GM19023 (cell line): ENCODE results near the gene ZNG1E.
"Not testable (repeated sequence)": the region's sequence is repeated elsewhere in the genome, so short reads cannot be mapped to it uniquely, and the experiment has no call there.

Experiments
- ATAC-seq: cut with Tn5 transposase; IDR thresholded peaks from one replicate; pipeline ENCODE4 v1.9.1; 2021; ENCODE audit warnings: mild to moderate bottlenecking, moderate library complexity; ENCODE audit not compliant: unreplicated experiment

ZNG1E gene

DNA sequence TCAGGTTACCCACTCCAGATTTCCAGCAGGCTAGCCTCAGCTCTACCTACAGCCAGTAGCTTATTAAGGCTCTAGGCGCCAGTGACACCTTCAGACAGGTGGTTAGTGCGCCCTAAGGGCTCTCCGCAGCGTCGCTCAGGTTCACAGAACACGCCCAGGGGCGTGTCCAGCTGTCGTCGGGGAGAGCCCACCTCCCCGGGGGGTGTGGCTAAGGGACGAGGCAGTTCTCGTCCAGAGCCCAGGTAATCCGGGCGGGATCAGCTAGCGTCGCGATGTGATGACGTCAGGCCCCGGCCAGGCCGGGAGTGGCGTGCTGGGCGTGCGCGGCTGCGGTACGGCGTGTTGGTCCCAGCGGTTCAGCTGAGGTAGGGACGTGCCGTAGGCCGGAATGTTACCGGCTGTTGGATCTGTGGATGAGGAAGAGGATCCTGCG lies at the start of gene ZNG1E:
ZNG1E (plus strand) TSS at position 340 of the 433 bp plus-strand sequence; CDS start at position 389, 49 bp downstream.
- ATAC-seq: not testable (repeated sequence)

DNA sequence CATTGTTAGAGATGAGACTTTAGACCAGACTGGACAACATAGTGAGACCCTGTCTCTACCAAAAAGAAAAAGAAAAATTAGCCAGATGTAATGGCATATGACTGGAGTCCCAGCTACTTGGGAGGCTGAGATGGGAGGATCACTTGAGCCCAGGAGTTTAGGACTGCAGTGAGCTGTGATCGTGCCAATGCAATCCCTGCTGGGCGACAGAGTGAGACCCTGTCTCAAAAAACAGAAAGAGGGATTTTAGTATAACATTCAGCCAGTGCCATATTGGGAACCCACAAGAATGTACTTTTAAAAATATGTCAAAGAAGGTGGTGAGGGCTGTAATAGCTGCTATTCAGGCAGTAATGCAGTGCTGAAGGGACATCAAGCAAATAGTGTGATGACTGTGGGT lies 2.1 kb upstream of the ZNG1E start:
- not testable (repeated sequence) for ATAC-seq

DNA sequence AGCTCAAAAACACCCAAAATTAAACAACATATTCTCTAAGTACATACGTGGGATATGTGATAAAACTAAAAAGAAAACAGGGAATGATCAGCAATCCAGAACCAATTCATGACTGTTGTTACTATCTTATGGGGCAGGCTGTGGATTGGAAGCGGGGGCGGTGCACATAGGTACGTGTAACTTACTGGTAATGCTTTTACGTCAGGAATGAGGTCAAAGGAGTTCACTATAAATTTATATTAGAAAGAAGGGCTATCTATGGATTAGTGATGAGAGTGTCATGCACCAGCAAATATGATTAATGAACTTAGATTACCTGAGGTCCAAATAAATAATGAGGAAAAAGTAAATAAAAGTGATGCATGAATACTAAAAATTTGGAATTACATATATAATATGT lies 710 bp upstream of the ZNG1E start:
- ATAC-seq: not testable (repeated sequence)

DNA sequence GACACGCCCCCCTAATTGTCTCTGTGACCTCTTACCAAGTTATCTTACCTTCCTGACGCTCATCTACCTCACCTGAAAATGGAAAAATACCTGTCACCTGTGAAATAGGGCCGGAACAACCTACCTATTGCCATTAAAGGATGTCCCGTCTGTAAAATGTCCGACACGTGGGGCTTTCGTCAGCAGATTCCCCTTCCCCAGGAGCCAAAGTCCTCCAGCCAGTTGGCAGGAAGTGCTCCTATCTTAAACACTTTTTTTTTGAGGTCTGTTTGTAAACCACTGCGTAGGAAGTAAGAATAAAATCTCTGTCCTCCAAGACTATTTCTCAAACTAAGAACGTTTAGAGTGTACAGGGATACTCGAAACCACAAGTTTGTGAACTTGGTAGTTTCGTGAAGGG lies 661 bp downstream of the ZNG1E start:
- not testable (repeated sequence) for ATAC-seq

DNA sequence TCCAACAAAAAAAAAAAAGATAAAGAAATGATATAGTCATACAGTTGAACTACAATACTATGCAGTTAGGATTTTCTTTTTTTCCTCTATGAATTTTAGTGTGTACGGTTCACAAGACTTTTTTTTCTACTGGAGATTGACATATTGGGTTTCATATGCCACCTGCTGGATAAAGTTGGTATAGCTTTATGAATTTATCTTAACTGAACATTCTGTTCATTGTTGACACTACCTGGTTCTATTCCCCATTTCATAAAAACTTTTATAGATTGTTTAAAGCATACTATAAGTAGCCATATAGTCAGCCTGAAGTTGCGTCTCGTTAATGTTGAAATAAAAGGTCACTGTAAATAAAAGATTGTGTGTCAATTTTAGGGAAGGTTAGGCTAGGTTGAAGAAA lies 2.8 kb downstream of the ZNG1E start:
- ATAC-seq: not testable (repeated sequence)

DNA sequence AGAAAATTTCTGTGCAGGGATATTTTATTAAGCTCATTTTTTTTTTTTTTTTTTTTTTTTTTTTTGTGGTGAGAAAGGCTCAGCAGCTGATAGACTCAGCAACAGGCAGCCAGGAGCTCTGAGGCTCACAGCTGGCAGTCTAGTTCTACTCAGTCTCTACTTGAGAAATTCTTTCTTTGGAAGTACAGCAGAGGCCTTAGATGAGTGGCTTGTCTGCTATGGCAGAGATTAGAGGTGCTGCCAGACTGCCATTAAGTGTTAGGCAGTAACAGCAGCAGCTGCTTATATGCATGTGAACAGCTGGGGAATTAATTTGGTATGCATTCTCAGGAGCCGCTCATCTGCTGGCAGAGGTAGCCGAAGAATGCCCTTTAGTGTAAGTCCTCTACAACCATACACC lies 27.8 kb downstream of the ZNG1E start:
- not testable (repeated sequence) for ATAC-seq

DNA sequence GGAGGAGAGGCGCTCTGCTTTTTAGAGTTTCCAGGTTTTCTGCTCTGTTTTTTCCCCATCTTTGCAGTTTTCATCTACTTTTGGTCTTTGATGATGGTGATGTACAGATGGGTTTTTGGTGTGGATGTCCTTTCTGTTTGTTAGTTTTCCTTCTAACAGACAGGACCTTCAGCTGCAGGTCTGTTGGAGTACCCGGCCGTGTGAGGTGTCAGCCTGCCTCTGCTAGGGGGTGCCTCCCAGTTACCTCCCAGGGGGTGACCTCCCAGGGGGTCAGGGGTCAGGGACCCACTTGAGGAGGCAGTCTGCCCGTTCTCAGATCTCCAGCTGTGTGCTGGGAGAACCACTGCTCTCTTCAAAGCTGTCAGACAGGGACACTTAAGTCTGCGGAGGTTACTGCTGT lies 38.7 kb downstream of the ZNG1E start:
- not testable (repeated sequence) for ATAC-seq

DNA sequence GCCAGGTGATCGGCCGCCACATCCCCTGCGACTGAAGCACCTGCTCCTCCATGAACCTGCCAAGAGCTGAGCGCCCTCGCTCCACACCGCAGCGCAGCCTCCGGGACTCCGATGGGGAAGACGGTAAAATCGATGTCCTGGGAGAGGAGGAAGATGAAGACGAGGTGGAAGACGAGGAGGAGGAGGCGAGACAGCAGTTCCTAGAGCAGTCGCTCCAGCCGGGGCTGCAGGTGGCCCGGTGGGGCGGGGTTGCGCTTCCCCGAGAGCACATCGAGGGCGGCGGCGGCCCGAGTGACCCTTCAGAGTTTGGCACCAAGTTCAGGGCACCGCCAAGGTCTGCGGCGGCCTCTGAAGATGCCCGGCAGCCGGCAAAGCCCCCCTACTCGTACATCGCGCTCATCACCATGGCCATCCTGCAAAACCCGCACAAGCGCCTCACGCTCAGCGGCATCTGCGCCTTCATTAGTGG lies 61.4 kb downstream of the ZNG1E start, which contains the start of gene FOXD4L4:
FOXD4L4 (plus strand) TSS at position 51 of the 469 bp plus-strand sequence; CDS start at position 51, 0 bp downstream.
- ATAC-seq: not testable (repeated sequence)

DNA sequence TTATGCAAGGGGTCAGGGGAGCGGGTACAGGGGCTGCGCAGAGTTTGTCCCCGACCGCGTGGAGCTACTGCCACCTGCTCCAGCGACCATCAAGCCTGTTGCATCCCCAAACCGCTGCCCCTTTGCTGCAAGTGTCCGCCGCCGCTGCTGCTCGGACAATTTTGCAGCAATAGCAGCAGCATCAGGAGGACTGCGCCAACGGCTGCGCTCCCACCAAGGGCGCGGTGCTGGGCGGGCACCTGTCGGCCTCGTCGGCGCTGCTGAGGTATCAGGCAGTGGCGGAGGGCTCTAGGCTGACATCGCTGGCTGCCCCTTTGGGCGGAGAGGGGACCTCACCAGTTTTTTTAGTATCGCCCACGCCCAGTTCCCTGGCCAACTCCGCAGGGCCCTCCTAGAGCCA lies 62.4 kb downstream of the ZNG1E start:
- ATAC-seq: not testable (repeated sequence)
